Ramos (cell line): Measurements from ENCODE around the gene RSU1.

Source experiments
- in situ Hi-C: fragments of 300-500 bp; cut with MboI; formaldehyde crosslinking; loops from one replicate; pipeline ENCODE4 v1.14.3; 2022; ENCODE audit warnings: low sequenced_read_pairs; ENCODE audit not compliant: unreplicated experiment

RSU1 gene

DNA sequence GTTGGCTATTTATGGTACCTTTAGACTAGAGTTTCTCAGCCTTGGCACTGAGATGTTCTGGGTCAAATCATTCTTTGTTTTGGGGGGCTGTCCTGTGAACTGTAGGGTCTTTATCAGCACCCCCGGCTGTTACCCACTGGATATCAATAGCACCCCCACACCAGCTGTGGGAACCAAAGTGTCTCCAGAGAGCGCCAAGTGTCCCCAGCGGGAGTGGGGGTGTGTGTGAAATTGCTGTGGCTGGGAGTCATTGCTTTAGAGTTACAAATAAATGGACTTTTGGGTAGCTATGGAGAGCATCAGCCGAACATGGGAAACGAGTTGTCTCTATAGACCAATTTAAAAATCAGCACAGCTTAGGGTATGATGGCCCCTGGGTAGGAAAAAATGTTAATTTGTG is 184.2 kb downstream of the RSU1 start:
- in situ Hi-C loops = no loop called here

DNA sequence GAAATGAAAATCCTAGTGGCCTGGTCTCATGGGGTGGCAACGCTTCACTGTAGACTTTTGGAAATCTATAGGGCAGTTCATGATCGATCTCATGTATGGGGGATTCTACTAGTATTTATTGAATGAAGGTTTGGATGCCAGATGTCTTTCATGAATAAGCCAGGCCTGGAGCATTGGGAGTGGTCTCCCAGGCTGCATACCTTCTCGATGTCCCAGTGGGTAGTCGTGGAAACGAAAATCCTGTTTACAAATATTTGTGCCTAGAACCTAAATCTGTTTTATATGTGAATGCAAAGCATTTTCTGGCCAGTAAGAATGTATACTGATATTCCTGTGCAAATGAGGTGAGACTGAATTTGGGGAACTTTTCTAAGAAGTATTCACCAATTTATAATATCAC is 190.5 kb downstream of the RSU1 start:
- in situ Hi-C loops = no loop called here

DNA sequence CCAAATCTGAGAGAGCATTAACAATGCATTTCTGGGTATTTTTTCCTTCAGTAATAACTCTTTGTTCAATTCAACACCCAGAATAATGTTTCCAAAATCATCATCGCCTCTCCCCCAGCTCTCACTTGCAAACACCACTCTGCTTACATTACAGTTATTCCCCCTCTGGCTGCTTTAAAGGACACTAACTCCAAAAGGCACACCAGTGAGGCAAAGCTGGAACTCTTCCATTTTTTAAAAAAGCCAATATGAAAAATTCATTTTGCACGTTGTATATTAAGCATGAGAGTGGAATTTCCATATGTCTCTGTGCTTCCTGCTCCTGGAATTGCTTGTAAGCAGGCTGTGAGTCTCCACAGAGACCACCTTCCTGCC is 204.3 kb downstream of the RSU1 start:
- in situ Hi-C loops = no loop called here

DNA sequence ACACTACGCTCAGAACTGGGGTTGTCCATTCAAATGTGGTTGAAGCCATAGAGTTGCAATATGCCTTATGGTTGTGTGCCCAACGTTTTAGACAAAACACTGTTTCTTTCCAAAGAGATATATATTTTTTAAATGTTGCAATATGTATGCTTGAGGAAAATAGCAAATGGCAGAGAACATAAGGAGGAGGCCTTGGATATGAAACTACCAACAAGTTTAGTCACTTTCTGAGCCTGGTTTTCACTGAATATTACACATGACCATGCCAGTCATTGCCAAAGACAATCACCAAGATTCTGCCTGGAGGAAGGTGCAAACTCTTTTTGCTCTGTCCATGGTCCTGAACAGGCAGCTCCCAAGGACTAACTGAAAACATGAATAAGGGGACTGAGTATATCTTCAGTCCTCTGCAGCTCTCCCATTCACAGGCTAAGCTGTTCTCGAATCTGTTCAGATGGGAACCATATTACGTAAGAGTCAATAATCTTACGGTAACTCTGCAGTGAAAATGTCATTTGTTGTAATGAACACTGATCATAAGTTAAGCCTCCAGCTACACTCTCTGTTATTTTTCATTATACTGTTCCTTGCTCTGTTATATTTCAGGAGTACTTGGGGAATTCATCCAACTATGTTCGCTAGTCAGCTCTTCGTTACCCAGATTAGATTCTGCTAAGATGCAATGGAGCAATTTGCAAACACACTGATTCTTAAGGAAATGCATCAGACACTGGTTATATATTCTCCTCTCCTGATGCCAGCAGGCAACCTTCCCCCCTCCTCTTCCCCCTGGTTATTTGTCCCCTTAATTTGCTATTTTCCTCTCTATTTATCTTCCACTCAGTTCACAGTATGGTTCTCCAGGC is 204.9 kb downstream of the RSU1 start:
- in situ Hi-C loops = no loop called here

DNA sequence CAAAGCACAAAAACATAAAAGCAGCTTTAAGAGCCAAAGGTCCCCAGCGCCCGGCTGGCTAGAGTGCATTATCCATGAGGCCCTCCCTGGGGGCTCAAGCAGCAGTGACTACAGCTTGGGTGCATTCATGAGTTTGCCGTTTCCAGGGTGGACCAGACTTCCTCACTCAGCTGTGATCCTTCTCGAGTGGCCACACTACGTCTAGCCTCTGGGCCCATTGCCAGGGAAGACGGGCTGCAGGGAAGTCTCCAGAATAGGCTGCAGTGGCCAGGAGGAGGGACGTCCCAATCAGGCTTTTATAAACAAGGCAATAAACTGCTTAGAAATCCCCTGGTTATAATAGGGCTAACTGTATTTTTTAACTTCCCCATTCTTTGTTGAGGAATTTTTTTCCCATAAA is 206.2 kb downstream of the RSU1 start:
- in situ Hi-C loops = no loop called here

DNA sequence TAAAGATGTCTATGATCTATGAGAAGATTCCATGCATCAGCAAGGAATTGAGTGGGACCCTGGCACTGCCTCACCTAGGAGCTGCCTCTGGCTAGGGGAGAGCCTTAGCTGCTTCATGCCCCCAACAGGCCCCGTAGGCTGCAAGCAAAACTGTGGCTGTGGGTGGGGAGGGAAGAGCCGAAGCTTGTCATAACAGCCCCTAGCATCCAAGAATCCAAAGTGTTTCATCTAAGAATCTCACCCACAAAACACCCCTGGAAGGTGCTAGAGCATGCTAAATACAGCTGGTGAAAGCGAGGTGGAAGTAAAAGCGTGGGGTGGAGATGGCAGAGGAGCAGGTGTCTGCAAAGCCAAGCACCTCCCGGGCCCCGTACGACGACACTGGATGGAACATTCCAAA is 208.0 kb downstream of the RSU1 start:
- in situ Hi-C loops = no loop called here

DNA sequence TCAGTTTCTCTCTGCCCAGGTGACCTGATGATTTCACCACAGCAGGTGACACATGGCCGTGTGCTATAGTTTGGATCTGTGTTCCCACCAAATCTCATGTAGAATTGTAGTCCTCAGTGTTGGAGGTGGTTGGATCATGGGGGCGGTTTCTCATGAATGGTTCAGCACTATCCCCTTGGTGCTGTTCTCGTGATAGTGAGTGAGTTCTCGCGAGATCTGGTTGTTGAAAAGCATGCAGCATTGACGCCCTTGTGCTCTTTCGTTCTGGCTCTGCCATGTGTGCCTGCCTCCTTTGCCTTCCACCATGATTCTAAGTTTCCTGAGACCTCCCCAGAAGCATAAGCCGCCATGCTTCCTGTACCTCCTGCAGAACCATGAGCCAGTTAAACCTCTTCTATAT is 210.3 kb downstream of the RSU1 start:
- in situ Hi-C loops = no loop called here

DNA sequence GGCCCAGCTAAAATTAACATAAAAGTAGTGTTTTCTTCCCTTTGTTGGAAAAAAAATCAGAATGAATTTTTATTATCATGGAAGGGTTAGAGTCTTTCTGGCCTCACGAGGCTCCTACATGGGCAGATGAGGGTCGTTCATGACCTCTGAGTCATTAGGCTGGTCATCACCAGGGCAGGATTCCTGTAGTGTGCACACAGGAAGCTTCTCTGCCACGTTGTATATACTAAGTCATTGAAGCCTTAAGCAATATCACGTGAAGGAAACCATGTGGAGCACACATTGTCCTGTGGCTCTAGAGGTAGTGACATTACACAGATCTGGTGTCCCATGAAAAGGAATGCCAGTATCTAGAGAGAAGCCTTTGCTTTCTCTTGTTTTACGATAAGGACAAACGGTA is 210.8 kb downstream of the RSU1 start:
- in situ Hi-C loops = no loop called here

DNA sequence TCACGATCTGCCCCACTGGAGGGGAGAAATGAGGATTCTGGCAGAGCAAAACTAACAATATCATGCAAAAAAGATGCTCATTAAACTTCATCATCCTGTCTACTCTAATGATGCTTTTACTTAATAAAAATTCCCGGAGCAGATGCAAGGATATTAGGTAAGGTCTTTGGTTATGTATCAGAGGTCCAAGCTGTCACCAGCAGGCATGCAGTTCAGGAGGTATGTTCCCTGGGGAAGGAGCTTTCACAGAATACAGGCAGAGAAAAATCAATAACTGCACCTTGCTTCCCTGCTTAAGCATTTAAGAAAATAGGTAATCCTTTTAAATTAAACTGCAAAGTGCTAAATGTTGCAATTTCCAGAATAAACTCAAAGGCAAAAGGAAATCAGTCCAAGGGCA is 213.9 kb downstream of the RSU1 start:
- in situ Hi-C loops = no loop called here

DNA sequence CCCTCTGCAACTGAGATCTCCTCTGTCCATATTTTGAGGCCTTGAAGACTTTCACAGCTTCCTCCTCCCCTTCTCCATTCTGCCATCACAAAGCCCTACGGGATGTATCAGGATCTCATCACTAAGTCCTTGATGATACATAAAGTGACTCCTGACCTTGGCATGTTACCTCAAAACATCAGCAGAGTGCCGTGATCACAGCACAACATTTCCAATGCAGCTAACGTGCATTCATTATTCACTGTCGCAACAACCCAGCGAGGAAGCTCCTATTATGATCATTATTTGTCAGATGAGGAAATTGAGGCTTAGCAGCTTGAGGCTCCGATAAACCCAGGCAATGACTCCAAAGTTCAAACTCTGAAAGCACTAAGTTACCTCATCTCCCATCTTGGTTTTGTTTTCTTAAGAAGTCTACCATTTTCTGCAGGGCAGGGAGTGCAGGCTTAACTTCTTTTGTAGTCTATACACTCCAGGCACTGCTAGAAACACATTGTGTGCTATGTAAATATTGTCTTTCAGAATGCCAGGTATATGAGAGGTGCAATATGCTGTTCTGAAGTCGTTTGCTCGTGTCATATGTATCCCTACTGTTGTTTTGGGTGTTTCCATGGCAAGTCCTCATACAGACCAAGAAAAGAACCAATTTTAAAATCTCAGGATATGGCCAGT is 215.0 kb downstream of the RSU1 start:
- in situ Hi-C loops = no loop called here

DNA sequence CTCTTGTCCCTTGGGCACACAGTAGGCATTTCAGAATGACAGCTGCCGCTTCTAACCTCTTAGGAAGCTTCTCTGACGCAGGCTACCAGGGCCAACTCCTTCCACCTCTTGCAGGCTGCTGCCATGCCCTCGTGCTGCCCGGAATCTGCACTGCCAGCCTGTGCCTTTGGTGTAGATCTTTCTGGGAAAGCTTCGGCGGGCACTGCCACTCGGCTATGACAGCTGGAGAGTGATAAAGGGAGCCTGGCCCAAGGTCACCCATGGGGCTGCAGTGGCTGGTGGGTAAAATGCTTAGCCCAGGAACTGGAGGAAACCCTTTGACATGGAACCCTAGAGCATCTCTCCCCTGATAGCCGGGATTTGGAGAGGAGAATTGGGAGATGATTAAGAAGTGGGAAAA is 217.6 kb downstream of the RSU1 start:
- in situ Hi-C loops = no loop called here

DNA sequence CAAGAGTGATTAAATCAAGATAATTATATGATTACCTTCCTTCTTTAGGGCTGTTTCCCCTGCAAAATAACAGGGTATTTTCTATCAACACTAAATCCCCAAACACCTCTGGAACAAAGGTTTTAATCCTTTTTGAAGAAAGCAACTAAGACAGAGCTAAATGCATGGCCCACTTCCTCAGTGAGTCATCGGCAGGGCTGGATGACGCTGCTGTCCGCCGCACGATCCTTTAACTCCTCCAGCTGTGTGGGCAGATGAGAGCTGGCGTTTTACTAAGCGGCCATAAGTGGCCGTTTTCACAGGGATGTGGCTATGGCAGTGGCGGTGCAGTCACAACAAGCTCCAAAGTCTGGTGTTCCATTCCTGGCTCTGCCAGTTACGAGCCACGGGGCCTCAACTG is 219.6 kb downstream of the RSU1 start:
- in situ Hi-C loops = no loop called here

DNA sequence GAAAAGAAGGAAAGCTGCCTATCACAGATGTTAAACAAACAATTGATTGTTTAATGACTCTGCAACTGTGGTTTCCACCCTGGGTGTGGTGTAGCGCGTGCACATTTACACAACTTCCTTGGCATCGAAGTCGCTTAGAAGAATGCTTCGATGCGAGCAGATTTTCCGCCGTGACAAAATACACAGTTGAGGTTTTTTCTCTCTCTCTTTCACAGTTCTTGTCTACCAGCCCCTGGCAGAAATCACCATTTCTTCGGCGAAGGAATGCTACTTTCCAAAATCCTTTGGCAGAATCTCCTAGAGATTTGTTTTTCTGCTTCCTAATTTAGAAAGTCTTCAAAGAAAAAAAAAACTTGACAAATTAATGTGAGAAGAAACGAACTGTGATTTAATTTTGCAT is 224.8 kb downstream of the RSU1 start:
- in situ Hi-C loops = no loop called here

DNA sequence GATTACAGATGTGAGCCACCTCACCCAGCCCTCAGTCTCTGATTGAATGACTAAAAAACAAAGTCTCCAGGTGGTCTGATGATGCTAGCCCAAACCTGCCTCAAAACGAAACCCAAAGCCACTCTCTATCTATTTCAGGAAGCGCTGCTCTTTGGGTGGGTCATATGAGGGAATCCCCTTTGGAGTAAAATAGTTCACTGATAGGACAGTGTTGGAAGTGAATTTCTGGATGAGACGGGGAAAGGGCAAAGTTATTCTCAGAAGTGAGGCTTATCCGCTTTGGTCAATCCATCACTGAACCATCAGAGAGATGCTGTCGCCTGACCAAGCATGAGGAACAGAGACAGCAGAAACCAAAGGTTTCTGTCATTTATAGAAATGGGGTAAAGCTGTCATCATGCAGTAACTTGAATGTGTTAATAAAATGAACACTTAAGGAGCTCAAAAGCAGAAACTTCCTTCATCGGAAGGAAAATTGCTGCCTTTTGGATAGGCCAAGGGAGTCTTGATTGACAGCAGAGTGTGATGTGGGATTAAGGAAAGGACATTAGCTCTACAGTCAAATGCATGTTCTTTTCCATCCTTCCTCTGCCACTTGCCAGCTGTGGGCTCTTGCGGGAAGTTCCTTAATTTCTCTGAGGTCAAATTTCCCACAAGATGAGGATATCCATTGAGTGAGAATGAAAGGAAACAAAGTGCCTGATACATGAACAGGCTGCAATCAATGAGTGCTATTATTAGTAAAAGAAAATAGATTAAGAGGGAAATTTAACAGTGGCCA is 230.7 kb downstream of the RSU1 start:
- in situ Hi-C loops = no loop called here

DNA sequence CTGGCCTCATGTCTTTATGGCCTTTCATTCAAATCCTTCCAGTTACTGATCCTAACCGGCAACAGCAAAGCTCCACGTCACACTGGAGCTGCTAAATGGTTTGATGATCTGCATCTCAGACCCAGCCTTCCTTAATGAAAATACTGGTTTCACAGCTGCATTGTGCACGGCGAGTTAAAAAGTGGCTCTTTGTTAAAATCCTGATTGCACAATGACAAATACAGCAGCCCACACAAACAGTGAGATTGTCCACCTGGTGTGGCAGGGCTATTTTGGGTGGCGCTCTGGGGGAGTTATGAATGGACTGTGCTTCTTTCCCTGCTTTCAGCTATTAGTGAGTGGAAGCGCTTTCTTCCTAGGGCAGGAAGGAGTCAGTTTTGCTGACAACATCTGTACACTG is 232.1 kb downstream of the RSU1 start:
- in situ Hi-C loops = no loop called here

DNA sequence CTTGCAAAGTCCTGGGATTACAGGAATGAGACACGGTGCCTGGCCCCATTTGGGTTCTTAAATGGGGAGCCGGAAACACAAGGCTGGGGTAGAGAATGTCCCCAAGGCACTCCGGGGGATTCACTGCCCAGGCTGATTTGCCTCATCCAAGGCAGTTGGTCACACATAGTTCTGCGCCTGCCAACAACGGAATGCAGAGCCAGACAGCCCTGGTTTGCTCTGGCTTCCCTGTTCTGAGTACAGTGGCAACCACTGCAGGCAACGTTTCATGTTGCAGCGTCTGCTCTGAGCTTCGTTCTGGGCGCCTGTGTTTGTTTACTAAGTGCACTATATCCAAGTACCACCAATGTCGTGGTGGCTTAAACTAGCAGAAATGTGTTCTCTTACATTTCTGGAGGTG is 233.8 kb downstream of the RSU1 start:
- in situ Hi-C loops = no loop called here

DNA sequence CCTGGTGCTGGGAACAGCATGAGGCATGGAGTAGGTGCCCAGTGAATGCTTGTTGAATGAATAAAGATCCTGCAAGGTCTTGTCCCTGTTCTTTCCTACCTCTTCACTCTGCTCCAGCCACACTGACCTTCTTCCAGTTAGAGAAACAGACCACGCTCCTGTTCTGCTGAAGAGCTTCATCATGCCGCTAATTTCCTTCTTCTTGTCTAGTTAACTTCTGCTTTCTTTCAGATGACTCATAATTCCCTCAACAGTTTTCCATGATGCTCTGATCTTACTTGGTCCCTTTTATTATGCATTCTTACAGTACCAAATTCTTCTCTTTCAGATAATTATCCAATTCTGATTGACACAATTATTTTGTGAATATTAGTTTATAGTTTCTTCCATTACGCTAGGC is 236.0 kb downstream of the RSU1 start:
- in situ Hi-C loops = no loop called here

DNA sequence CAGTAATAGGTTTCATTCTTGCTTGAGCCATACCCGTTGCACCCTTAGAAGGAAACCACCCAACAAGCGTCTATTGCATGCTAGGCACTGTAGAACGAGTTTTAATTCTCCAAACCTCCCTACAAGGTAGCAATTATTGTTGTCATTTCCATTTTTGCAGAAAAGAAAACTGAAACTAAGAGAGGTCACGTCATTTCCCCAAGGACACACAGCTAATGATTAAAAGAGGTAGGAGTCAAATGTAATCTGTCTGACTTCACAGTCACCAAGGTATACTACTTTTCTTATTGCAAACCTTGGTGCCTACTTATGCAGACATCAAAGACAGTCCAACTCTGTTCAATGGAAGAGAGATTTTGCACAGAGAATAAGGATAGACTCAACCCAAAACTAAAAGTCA is 246.5 kb downstream of the RSU1 start:
- in situ Hi-C loops = no loop called here

DNA sequence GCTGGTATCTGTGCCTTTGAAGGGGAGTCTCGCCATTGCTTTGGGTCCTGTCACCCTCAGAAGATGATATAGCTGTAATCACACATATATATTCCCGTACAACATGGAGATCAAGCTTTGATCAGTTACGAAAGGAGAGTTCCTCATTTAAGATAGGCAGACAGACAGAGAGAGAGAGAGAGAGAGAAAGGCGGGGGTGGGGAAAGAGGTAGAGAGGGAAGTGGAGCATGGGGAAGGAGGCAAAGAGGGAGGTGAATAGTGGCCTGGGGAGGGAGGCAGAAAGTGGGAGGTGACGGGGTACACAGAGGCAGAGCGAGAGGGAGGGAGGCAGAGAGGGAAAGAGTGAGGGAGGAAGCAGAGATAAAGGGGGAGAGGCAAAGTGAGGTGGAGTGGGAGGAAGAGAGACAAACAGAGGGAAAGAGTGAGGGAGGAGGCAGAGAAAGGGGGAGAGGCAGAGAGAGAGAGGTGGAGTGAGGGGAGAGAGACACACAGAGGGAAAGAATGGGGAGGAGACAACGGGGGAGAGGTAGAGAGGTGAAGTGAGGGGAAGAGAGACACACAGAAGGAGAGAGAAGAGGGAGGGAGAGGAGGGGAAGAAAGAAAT is 250.9 kb downstream of the RSU1 start:
- in situ Hi-C loops = no loop called here

DNA sequence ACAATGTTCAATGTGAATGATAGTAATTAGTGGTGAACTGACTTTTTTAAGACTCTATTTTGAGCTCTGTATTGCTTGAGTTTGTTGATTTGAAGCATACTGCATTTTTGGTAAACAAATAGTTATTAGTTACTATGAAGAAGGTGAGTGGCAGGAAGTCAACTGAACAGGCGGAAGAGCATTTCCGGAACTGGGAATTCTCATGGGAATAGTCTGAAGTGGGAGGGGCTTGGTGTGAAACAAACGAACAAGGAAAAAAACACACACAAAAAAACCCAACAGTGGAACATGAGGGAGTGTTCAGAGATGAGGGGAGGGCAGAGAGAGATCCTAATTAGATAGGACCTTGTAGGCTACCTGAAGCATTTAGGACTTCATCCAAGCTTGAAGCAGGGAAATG is 251.6 kb downstream of the RSU1 start:
- in situ Hi-C loops = no loop called here

DNA sequence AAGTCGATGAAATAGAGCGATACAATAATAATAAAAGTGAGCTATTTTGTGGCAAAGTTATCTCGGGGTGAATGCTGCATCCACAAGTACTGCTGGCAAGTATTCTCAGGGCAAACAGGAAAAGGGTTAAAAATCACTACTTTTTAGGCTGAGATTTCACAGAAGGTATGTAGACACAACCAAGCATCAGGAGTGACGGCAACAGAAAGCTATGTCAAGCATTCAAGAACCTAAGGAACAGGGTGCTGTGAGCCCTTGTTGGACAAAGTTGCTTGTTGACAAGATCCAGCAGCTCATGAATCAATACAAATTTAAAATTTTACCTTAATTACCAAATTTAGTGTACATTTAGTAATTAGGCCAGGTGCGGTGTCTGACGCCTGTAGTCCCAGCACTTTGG is 254.3 kb downstream of the RSU1 start:
- in situ Hi-C loops = no loop called here
